ENCODE data around the gene ANKS4B. TPM values are rescaled to one million over a fixed set of nuclear protein-coding genes. Genes with fewer than 3 reads are reported as not detected.

Gene ANKS4B
- total and polyA plus RNA-seq, 4 donors: 5.7 to 13.6 (median 8.7) TPM

DNA sequence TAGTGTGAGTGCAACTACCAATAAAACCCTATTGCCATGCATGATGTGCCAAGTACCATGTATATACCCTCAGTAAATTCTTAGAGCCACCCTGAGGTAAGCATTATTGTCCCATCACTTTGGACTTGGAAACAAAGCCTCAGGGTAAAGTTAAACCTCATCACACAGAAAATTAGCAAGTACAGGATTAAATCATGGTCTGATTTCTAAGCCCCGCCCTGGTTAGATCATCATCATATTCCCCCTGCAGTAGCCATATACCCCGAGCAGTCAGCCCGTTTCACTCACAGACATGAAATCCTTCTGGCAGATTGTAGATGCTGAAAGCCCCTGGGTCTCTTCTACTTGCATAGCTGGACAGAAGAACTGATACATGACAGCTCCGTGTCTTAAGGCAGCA, 26.9 kb upstream of the ANKS4B start:
- H3K27me3 ChIP-seq (ENCODE audit: control insufficient read depth in 4 of 4, insufficient read depth in 4 of 4, low read length in 3 of 4): no peaks in the 10 kb centered on the region
- 94% methylated on average over 4 of the region's 4 CpGs for WGBS
- H3K4me3 ChIP-seq (ENCODE audit: low read depth in 1 of 3, low read length in 3 of 3): no peak overlapping the region
- TF ChIP-seq YY1 (IDR thresholded peaks at IDR 0.05) (no peak), TAF1 (conservative IDR thresholded peaks at IDR 0.05) (no peak), EGR1 (IDR thresholded peaks at IDR 0.05; ENCODE audit: low read depth in 2 of 2) (no peak), RXRA (IDR thresholded peaks at IDR 0.05) (no peak), JUND (IDR thresholded peaks at IDR 0.05) (no peak), SP1 (IDR thresholded peaks at IDR 0.05) (no peak), RAD21 (IDR thresholded peaks at IDR 0.05) (no peak), HNF4A (conservative IDR thresholded peaks at IDR 0.05) (no peak), HNF4G (IDR thresholded peaks at IDR 0.05) (no peak), FOXA2 (IDR thresholded peaks at IDR 0.05) (no peak), GABPA (IDR thresholded peaks at IDR 0.05 in 1 of 2, conservative IDR thresholded peaks at IDR 0.05 in 1 of 2) (no peak), FOXA1 (IDR thresholded peaks at IDR 0.05) (no peak), NR2F2 (IDR thresholded peaks at IDR 0.05) (no peak)
- TF ChIP-seq, protein P1, sequence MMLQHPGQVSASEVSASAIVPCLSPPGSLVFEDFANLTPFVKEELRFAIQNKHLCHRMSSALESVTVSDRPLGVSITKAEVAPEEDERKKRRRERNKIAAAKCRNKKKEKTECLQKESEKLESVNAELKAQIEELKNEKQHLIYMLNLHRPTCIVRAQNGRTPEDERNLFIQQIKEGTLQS (IDR thresholded peaks at IDR 0.05): no peak
- TF ChIP-seq, protein P2, sequence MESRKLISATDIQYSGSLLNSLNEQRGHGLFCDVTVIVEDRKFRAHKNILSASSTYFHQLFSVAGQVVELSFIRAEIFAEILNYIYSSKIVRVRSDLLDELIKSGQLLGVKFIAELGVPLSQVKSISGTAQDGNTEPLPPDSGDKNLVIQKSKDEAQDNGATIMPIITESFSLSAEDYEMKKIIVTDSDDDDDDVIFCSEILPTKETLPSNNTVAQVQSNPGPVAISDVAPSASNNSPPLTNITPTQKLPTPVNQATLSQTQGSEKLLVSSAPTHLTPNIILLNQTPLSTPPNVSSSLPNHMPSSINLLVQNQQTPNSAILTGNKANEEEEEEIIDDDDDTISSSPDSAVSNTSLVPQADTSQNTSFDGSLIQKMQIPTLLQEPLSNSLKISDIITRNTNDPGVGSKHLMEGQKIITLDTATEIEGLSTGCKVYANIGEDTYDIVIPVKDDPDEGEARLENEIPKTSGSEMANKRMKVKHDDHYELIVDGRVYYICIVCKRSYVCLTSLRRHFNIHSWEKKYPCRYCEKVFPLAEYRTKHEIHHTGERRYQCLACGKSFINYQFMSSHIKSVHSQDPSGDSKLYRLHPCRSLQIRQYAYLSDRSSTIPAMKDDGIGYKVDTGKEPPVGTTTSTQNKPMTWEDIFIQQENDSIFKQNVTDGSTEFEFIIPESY (IDR thresholded peaks at IDR 0.05): no peak
- TF ChIP-seq, protein P3, sequence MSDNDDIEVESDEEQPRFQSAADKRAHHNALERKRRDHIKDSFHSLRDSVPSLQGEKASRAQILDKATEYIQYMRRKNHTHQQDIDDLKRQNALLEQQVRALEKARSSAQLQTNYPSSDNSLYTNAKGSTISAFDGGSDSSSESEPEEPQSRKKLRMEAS (IDR thresholded peaks at IDR 0.05): no peak
- TF ChIP-seq, protein P4, sequence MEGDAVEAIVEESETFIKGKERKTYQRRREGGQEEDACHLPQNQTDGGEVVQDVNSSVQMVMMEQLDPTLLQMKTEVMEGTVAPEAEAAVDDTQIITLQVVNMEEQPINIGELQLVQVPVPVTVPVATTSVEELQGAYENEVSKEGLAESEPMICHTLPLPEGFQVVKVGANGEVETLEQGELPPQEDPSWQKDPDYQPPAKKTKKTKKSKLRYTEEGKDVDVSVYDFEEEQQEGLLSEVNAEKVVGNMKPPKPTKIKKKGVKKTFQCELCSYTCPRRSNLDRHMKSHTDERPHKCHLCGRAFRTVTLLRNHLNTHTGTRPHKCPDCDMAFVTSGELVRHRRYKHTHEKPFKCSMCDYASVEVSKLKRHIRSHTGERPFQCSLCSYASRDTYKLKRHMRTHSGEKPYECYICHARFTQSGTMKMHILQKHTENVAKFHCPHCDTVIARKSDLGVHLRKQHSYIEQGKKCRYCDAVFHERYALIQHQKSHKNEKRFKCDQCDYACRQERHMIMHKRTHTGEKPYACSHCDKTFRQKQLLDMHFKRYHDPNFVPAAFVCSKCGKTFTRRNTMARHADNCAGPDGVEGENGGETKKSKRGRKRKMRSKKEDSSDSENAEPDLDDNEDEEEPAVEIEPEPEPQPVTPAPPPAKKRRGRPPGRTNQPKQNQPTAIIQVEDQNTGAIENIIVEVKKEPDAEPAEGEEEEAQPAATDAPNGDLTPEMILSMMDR (IDR thresholded peaks at IDR 0.05; ENCODE audit: low read depth, low read length, missing input control): no peak
- H3K4me1 ChIP-seq (ENCODE audit: control insufficient read depth in 4 of 4, insufficient read depth in 4 of 4, low read length in 3 of 4): peaks cover 0 to 3% (median 0%) of the 10 kb centered on the region in 4 donors
- H3K9me3 ChIP-seq (ENCODE audit: control insufficient read depth in 4 of 4, low read length in 3 of 4): no peaks in the 10 kb centered on the region
- DNase-seq (ENCODE audit: low spot score): no peak
- H3K9ac ChIP-seq (ENCODE audit: low read depth in 1 of 2, low read length in 2 of 2): no peak overlapping the region
- no peaks in the 10 kb centered on the region for H3K36me3 ChIP-seq (ENCODE audit: control insufficient read depth in 4 of 4, insufficient read depth in 3 of 4, low read depth in 1 of 4, low read length in 3 of 4)
- no peak overlapping the region for H3K27ac ChIP-seq (ENCODE audit: low read depth in 1 of 2, low read length in 2 of 2)

DNA sequence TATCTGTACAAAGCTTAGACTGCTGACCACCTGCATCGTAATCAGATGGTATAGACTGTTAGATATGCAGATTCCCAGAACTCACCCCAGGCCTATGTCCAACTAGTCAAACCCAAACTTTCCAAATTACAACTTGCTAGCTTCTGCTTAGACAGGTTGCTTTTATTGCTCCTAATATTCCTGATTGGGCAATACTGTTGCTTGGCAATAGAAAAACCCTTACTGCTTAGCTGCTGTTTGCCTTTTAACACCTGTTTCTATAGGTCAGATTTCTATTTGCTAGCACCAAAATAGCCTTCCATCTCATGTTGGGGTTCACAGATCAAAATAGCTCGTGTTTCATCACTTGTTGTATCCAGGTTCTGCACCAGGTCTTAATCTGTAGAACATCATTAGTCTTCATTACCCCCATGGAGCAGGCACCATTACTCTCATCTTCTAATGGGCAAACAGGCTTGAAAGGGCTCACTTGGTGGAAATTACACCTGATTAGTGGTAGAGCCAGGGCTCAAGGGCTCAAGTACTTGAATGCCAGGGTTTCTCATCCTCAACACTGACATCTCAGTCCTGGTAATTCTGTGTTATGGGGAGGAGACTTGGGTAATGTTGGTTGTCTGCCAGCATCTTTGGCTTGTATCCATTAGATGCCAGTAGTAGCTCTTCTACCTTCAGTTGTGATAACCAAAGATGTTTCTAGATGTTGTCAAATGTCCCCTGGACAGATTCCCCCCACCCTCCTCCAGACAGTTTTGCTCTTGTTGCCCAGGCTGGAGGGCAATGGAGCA, 24.9 kb upstream of the ANKS4B start:
- Histone ChIP-seq H3K4me3 (ENCODE audit: low read depth in 1 of 3, low read length in 3 of 3) (no peak overlapping the region), H3K9me3 (ENCODE audit: control insufficient read depth in 4 of 4, low read length in 3 of 4) (no peaks in the 10 kb centered on the region), H3K4me1 (ENCODE audit: control insufficient read depth in 4 of 4, insufficient read depth in 4 of 4, low read length in 3 of 4) (no peaks in the 10 kb centered on the region), H3K27me3 (ENCODE audit: control insufficient read depth in 4 of 4, insufficient read depth in 4 of 4, low read length in 3 of 4) (no peaks in the 10 kb centered on the region), H3K36me3 (ENCODE audit: control insufficient read depth in 4 of 4, insufficient read depth in 3 of 4, low read depth in 1 of 4, low read length in 3 of 4) (no peaks in the 10 kb centered on the region), H3K9ac (ENCODE audit: low read depth in 1 of 2, low read length in 2 of 2) (no peak overlapping the region), H3K27ac (ENCODE audit: low read depth in 1 of 2, low read length in 2 of 2) (no peak overlapping the region)
- WGBS: 69% methylated on average over 2 of the region's 2 CpGs
- TF ChIP-seq NR2F2 (IDR thresholded peaks at IDR 0.05): no peak
- no peak for TF ChIP-seq HNF4G (IDR thresholded peaks at IDR 0.05)
- TF ChIP-seq JUND (IDR thresholded peaks at IDR 0.05): no peak
- TF ChIP-seq, protein P5, sequence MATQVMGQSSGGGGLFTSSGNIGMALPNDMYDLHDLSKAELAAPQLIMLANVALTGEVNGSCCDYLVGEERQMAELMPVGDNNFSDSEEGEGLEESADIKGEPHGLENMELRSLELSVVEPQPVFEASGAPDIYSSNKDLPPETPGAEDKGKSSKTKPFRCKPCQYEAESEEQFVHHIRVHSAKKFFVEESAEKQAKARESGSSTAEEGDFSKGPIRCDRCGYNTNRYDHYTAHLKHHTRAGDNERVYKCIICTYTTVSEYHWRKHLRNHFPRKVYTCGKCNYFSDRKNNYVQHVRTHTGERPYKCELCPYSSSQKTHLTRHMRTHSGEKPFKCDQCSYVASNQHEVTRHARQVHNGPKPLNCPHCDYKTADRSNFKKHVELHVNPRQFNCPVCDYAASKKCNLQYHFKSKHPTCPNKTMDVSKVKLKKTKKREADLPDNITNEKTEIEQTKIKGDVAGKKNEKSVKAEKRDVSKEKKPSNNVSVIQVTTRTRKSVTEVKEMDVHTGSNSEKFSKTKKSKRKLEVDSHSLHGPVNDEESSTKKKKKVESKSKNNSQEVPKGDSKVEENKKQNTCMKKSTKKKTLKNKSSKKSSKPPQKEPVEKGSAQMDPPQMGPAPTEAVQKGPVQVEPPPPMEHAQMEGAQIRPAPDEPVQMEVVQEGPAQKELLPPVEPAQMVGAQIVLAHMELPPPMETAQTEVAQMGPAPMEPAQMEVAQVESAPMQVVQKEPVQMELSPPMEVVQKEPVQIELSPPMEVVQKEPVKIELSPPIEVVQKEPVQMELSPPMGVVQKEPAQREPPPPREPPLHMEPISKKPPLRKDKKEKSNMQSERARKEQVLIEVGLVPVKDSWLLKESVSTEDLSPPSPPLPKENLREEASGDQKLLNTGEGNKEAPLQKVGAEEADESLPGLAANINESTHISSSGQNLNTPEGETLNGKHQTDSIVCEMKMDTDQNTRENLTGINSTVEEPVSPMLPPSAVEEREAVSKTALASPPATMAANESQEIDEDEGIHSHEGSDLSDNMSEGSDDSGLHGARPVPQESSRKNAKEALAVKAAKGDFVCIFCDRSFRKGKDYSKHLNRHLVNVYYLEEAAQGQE (IDR thresholded peaks at IDR 0.05): no peak
- DNase-seq (ENCODE audit: low spot score): no peak
